Measurements from ENCODE around the gene C2orf49. TPM values are rescaled to one million over a fixed set of nuclear protein-coding genes. Genes with fewer than 3 reads are reported as not detected.

The C2orf49 gene
- polyA plus RNA-seq, 3 donors, result 8.1 to 10.4 (median 8.6) TPM

- H3K79me2 ChIP-seq (ENCODE audit: insufficient read depth, low read length), result no peaks in the 10 kb centered on the region
These were observed 32.7 kb downstream of the C2orf49 start for GRCh38 chr2:105369777-105370690.

GRCh38 chr2:105371156-105371555, 33.8 kb downstream of the C2orf49 start:
- Histone ChIP-seq H3K36me3 (replicated peaks in 1 of 2; ENCODE audit: control insufficient read depth in 1 of 2, insufficient read depth in 2 of 2, low read length in 2 of 2) (no peaks in the 10 kb centered on the region), H3K27me3 (ENCODE audit: control insufficient read depth in 2 of 2, insufficient read depth in 2 of 2, low read length in 2 of 2) (no peaks in the 10 kb centered on the region), H3K9ac (ENCODE audit: insufficient read depth, low read length, poor library complexity, severe bottlenecking) (no peak overlapping the region), H4K20me1 (ENCODE audit: insufficient read depth, low read length) (no peaks in the 10 kb centered on the region), H2AFZ (ENCODE audit: insufficient read depth, low read depth, low read length, poor library complexity, severe bottlenecking) (no peak overlapping the region), H3K4me1 (ENCODE audit: control insufficient read depth in 1 of 2, insufficient read depth in 2 of 2, low read length in 2 of 2) (peaks cover 0 to 6% of the 10 kb centered on the region in 2 donors), H3K79me2 (ENCODE audit: insufficient read depth, low read length) (no peaks in the 10 kb centered on the region), H3K4me3 (replicated peaks in 1 of 3; ENCODE audit: low read depth in 2 of 3, low read length in 3 of 3) (no peak overlapping the region), H3K9me3 (replicated peaks in 1 of 2; ENCODE audit: control insufficient read depth in 1 of 2, insufficient read depth in 1 of 2, low read length in 2 of 2) (no peaks in the 10 kb centered on the region), H3K4me2 (replicated peaks; ENCODE audit: extremely low read depth, low read length, poor library complexity, severe bottlenecking) (no peak overlapping the region), H3K27ac (ENCODE audit: low read depth in 1 of 2, low read length in 2 of 2) (no peak overlapping the region)
- no peak for DNase-seq
- no peaks in the 10 kb centered on the region for H3K9me3 Mint-ChIP-seq
- no peak overlapping the region for H3K4me3 Mint-ChIP-seq
- H3K27me3 Mint-ChIP-seq (ENCODE audit: low read depth in 3 of 3), result peaks cover 5 to 6% (median 6%) of the 10 kb centered on the region in 3 donors
- no peaks in the 10 kb centered on the region for H3K36me3 Mint-ChIP-seq
- intact Hi-C loops (cut with micrococcal nuclease), result loop anchor here (2.0 to 10.0 kb wide), 4 partner anchors 144 to 1214 kb away; no protein-coding TSS in a partner anchor
- H3K4me1 Mint-ChIP-seq, result peaks cover 2% of the 10 kb centered on the region
- H3K27ac Mint-ChIP-seq, result no peak overlapping the region
- WGBS (ENCODE audit: insufficient coverage), result 97% methylated on average over 6 of the region's 10 CpGs
- no peak for TF ChIP-seq CTCF (IDR thresholded peaks at IDR 0.05)

More at GRCh38 chr2:105369777-105370690, 32.7 kb downstream of the C2orf49 start:
- Mint-ChIP-seq H3K9me3 (no peaks in the 10 kb centered on the region), H3K27me3 (ENCODE audit: low read depth in 3 of 3) (peaks cover 5 to 10% (median 7%) of the 10 kb centered on the region in 3 donors), H3K27ac (no peak overlapping the region), H3K4me1 (peaks cover 4% of the 10 kb centered on the region), H3K36me3 (no peaks in the 10 kb centered on the region), H3K4me3 (no peak overlapping the region)
- no peak overlapping the region for H3K27ac ChIP-seq (ENCODE audit: low read depth in 1 of 2, low read length in 2 of 2)
- 70% methylated on average over 19 of the region's 30 CpGs for WGBS (ENCODE audit: insufficient coverage)
- H3K9ac ChIP-seq (ENCODE audit: insufficient read depth, low read length, poor library complexity, severe bottlenecking), result no peak overlapping the region
- H3K27me3 ChIP-seq (ENCODE audit: control insufficient read depth in 2 of 2, insufficient read depth in 2 of 2, low read length in 2 of 2), result no peaks in the 10 kb centered on the region
- no peaks in the 10 kb centered on the region for H3K9me3 ChIP-seq (replicated peaks in 1 of 2; ENCODE audit: control insufficient read depth in 1 of 2, insufficient read depth in 1 of 2, low read length in 2 of 2)
- TF ChIP-seq CTCF (IDR thresholded peaks at IDR 0.05), result peak; percentile 88
- H4K20me1 ChIP-seq (ENCODE audit: insufficient read depth, low read length), result no peaks in the 10 kb centered on the region
- no peaks in the 10 kb centered on the region for H3K36me3 ChIP-seq (replicated peaks in 1 of 2; ENCODE audit: control insufficient read depth in 1 of 2, insufficient read depth in 2 of 2, low read length in 2 of 2)
- DNase-seq, result peak; percentile 55 to 74 (median 74)
- no peak overlapping the region for H3K4me3 ChIP-seq (replicated peaks in 1 of 3; ENCODE audit: low read depth in 2 of 3, low read length in 3 of 3)
- H3K4me2 ChIP-seq (replicated peaks; ENCODE audit: extremely low read depth, low read length, poor library complexity, severe bottlenecking), result no peak overlapping the region
- no peak overlapping the region for H2AFZ ChIP-seq (ENCODE audit: insufficient read depth, low read depth, low read length, poor library complexity, severe bottlenecking)
- peaks cover 0 to 6% of the 10 kb centered on the region in 2 donors for H3K4me1 ChIP-seq (ENCODE audit: control insufficient read depth in 1 of 2, insufficient read depth in 2 of 2, low read length in 2 of 2)
- intact Hi-C loops (cut with micrococcal nuclease), result loop anchor here (2.0 to 10.0 kb wide), 4 partner anchors 145 to 1215 kb away; no protein-coding TSS in a partner anchor
